Activated CD4-positive, alpha-beta T cell treated with anti-CD3 and anti-CD28 coated beads for 36 hours (primary cell): ENCODE data around the gene CLEC4A. TPM values are rescaled to one million over a fixed set of nuclear protein-coding genes. Genes with fewer than 3 reads are reported as not detected.
"Not testable (repeated sequence)": the region's sequence is repeated elsewhere in the genome, so short reads cannot be mapped to it uniquely, and the experiment has no call there.

Experiments used
- ATAC-seq: fragments of 200-7000 bp; cut with Tn5 transposase; one replicate; pipeline ENCODE4 v1.10.0; 2021; ENCODE audit warnings: mild to moderate bottlenecking, moderate library complexity
- CTCF ChIA-PET: fragments of 350-600 bp; sonication (Branson Sonifier 250); formaldehyde crosslinking; loops from one replicate; lab custom pipeline; 2021; ENCODE audit warnings: antibody characterized with exemption; lab: Charles Lee
- POLR2A ChIA-PET: fragments of 350-600 bp; sonication (Branson Sonifier 250); formaldehyde crosslinking; loops from one replicate; lab custom pipeline; 2021; ENCODE audit warnings: antibody characterized with exemption, inconsistent platforms; lab: Charles Lee
- DNase-seq: peaks from one replicate; pipeline ENCODE4 v3.0.0-alpha.2; 2020
- H3K27ac Mint-ChIP-seq: one replicate; pipeline ENCODE4 v1.8.0; 2021; ENCODE audit warnings: mixed read lengths
- H3K27me3 Mint-ChIP-seq: one replicate; pipeline ENCODE4 v1.8.0; 2021; ENCODE audit warnings: mixed read lengths
- H3K36me3 Mint-ChIP-seq: one replicate; pipeline ENCODE4 v1.8.0; 2021; ENCODE audit warnings: low read depth, mixed read lengths
- H3K4me1 Mint-ChIP-seq: one replicate; pipeline ENCODE4 v1.8.0; 2021; ENCODE audit warnings: mixed read lengths
- H3K4me3 Mint-ChIP-seq: one replicate; pipeline ENCODE4 v1.8.0; 2021; ENCODE audit warnings: mild to moderate bottlenecking, moderate library complexity, mixed read lengths
- H3K9me3 Mint-ChIP-seq: one replicate; pipeline ENCODE4 v1.8.0; 2021; ENCODE audit warnings: low read depth, mixed read lengths
- intact Hi-C, 2 experiments: fragments of 100-400 bp; cut with DNase I in 1 of 2; cut with micrococcal nuclease in 1 of 2; formaldehyde crosslinking; loops; one replicate each; pipeline versions ENCODE4 v1.14.2 to v1.15.1; 2022 to 2024; cut with DNase I, micrococcal nuclease
- total RNA-seq, 2 experiments: library from RNA; stranded (reverse); gene quantifications; one replicate each; pipeline ENCODE4 v1.2.3, GENCODE V29; 2021

The CLEC4A gene
- total RNA-seq, result not detected

DNA sequence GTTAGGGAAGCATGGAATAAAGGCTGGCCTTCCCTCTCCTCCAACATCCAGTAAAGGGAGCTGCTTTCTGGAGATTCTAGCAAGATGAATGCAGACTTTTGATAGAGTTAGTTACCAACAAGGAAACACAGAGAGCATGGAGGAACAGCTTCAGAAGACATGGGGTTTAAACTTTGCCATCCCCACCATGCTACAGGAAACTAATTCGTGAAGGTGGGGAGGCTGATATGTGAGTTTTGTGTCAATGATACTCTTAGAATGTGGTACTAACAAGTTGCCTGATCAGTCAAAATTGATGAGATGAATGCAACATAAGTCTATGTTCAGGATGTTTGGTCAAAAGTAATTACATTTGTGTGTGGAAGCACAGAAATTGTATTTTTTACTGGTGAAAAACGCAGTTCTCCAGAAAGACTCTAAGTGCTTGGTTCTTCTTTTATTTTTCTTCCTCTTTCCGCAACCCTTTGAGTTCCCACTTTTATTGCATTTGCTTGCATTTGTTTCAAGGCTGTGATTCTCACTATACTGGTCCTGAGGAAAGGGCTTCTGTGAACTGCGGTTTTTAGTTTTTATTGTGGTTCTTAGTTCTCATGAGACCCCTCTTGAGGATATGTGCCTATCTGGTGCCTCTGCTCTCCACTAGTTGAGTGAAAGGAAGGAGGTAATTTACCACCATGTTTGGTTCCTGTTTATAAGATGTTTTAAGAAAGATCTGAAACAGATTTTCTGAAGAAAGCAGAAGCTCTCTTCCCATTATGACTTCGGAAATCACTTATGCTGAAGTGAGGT lies at the start of gene CLEC4A:
TSS of gene CLEC4A (plus strand) at position 494 of the 789 bp plus-strand sequence. CDS start at position 756, 262 bp downstream.
- Mint-ChIP-seq H3K27ac (no peak within 1 kb of the TSS), H3K4me1 (peaks cover 15% of the 10 kb centered on the region), H3K36me3 (peaks cover under 1% of the 10 kb centered on the region), H3K27me3 (no peaks in the 10 kb centered on the region), H3K9me3 (no peaks in the 10 kb centered on the region), H3K4me3 (no peak within 1 kb of the TSS)
- DNase-seq (no peak), ATAC-seq (no peak)
- ChIA-PET POLR2A (no interaction called here), CTCF (interaction anchor here (0.6 to 1.9 kb wide), 2 partner anchors 14 to 57 kb away, joined by 3 to 6 read pairs; no protein-coding TSS in a partner anchor)
- intact Hi-C loops, result no loop called here

DNA sequence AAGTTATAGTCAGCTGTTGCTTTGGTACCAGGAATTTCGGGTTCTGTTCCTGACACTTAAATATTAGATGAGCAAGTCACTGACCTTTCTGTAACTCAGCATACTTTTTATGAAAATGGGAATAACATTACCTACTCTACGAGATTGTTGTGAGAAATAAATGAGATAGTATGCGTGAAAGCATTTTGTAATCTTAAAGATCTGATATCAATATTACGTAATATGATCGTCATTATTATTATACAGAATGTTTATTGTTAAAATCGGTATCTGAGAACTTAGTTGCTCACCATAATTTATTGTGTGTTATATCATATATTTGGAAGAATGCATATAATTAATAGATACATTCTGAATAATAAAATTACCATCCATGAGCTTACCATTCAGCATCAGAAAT lies 47.5 kb upstream of the CLEC4A start:
- no peaks in the 10 kb centered on the region for H3K9me3 Mint-ChIP-seq
- no peaks in the 10 kb centered on the region for H3K36me3 Mint-ChIP-seq
- POLR2A ChIA-PET, result no interaction called here
- no peaks in the 10 kb centered on the region for H3K27me3 Mint-ChIP-seq
- H3K4me1 Mint-ChIP-seq, result peaks cover 34% of the 10 kb centered on the region
- no peak for DNase-seq
- CTCF ChIA-PET, result interaction anchor here (1.2 to 3.2 kb wide), 3 partner anchors 9 to 143 kb away, joined by 5 to 14 read pairs (median 9); partner anchors contain the start of gene C3AR1
- ATAC-seq, result no peak
- intact Hi-C loops, result loop anchor here in 1 of 2 experiments (5.0 kb wide), 1 partner anchor 244 kb away; no protein-coding TSS in a partner anchor
- H3K27ac Mint-ChIP-seq, result no peak overlapping the region
- H3K4me3 Mint-ChIP-seq, result no peak overlapping the region

DNA sequence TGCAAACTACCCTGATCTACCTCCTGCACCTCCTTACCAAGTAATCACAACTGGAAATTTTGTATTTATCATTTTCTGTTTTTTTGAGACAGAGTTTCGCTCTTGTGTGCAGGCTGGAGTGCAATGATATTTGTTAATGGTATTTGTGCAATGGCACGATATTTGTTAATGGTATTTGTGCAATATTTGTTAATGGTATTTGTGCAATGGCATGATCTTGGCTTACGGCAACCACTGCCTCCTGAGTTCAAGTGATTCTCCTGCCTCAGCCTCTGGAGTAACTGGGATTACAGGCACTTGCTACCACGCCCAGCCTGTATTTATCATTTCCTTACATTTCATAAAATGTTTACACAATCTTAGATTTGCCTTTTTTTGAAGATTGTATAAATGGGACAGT lies 47.1 kb upstream of the CLEC4A start:
- Mint-ChIP-seq H3K27ac (no peak overlapping the region), H3K4me3 (no peak overlapping the region), H3K4me1 (peaks cover 35% of the 10 kb centered on the region), H3K27me3 (no peaks in the 10 kb centered on the region), H3K9me3 (no peaks in the 10 kb centered on the region), H3K36me3 (no peaks in the 10 kb centered on the region)
- DNase-seq (no peak), ATAC-seq (no peak)
- ChIA-PET CTCF (interaction anchor here (1.2 to 5.2 kb wide), 7 partner anchors 10 to 143 kb away, joined by 5 to 105 read pairs (median 14); partner anchors contain the start of gene C3AR1), POLR2A (no interaction called here)
- intact Hi-C loops, result loop anchor here in 1 of 2 experiments (5.0 kb wide), 1 partner anchor 244 kb away; no protein-coding TSS in a partner anchor

DNA sequence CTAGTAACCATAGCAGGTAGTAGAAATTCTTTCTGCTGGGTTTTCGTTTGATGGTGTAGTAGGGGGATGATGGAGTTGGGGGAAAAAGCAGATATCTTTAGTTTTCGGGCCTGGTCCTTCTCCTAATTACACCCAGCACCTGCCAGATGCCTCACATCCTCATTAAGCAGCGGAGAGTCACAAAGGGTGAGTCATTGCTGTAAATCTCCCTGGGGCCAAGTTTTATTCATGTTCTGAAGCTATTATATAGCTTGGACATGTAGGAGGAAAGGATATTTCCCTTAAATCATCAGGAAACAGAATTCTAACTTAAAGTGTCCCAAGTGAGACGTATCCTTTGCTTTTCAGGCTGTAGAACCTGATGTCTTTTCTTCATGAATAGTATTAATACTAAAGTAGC lies 46.2 kb upstream of the CLEC4A start:
- no peaks in the 10 kb centered on the region for H3K36me3 Mint-ChIP-seq
- H3K27ac Mint-ChIP-seq, result no peak overlapping the region
- peaks cover 35% of the 10 kb centered on the region for H3K4me1 Mint-ChIP-seq
- H3K9me3 Mint-ChIP-seq, result no peaks in the 10 kb centered on the region
- no peak for DNase-seq
- no peaks in the 10 kb centered on the region for H3K27me3 Mint-ChIP-seq
- POLR2A ChIA-PET, result interaction anchor here (0.6 kb wide), 1 partner anchor 33 kb away, joined by 3 read pairs; no protein-coding TSS in a partner anchor
- no peak for ATAC-seq
- intact Hi-C loops, result loop anchor here in 1 of 2 experiments (1.0 to 5.0 kb wide), 2 partner anchors 11 to 245 kb away; partner anchors contain the start of gene C3AR1
- CTCF ChIA-PET, result interaction anchor here (0.5 to 5.2 kb wide), 21 partner anchors 11 to 267 kb away, joined by 3 to 105 read pairs (median 6); partner anchors contain the start of genes C3AR1, FOXJ2 and SLC2A3
- no peak overlapping the region for H3K4me3 Mint-ChIP-seq

DNA sequence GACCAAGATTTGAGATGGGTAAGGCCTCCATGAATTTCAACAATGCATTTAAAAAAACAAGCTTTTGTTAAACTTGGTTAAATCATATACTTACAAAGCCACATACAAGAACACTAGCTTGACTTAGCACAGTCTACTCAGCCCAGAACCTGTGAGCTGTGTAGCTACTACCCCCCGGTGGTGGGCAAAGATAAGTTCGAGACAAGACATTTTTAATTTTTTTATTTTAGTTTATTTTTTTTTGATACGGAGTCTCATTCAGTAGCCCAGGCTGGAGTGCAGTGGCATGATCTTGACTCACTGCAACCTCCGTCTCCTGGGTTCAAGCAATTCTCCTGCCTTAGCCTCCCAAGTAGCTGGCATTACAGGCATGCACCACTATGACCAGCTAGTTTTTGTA lies 45.0 kb upstream of the CLEC4A start:
- Mint-ChIP-seq H3K27ac (peak overlapping the region; percentile 57), H3K9me3 (no peaks in the 10 kb centered on the region)
- POLR2A ChIA-PET, result interaction anchor here (0.6 to 1.2 kb wide), 6 partner anchors 14 to 965 kb away, joined by 3 to 8 read pairs (median 4); no protein-coding TSS in a partner anchor

DNA sequence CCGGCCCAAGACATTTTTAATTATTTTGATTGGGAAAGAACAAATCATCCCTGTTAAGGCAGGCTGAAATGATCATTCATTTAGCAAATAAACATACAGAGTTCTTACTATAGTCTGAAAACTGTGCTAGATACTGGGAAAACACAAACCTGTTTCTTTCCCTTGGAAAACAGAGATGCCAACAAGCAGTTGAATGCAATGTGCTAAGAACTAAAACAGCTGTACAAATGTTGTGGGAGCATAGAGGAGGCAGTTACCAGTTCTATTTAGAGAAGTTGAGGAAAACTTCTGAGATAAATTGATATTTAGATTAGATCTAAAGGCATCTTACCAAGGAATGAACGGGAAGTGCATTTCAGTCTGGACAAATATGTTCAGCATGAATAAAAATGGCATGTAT lies 44.5 kb upstream of the CLEC4A start:
- ATAC-seq (no peak), DNase-seq (no peak)
- no peaks in the 10 kb centered on the region for H3K27me3 Mint-ChIP-seq
- no peaks in the 10 kb centered on the region for H3K9me3 Mint-ChIP-seq
- peaks cover 6% of the 10 kb centered on the region for H3K36me3 Mint-ChIP-seq
- CTCF ChIA-PET, result interaction anchor here (0.6 to 5.2 kb wide), 30 partner anchors 9 to 247 kb away, joined by 3 to 105 read pairs (median 8); partner anchors contain the start of genes C3AR1, FOXJ2 and SLC2A3
- peak overlapping the region; percentile 10 for H3K4me3 Mint-ChIP-seq
- POLR2A ChIA-PET, result interaction anchor here (0.6 to 1.2 kb wide), 2 partner anchors 13 to 108 kb away, joined by 3 to 4 read pairs; no protein-coding TSS in a partner anchor
- H3K4me1 Mint-ChIP-seq, result peaks cover 41% of the 10 kb centered on the region
- H3K27ac Mint-ChIP-seq, result peak overlapping the region; percentile 57
- intact Hi-C loops, result loop anchor here (1.0 to 5.0 kb wide), 4 partner anchors 33 to 247 kb away; no protein-coding TSS in a partner anchor

More for the DNA sequence above, 45.0 kb upstream of the CLEC4A start:
- Mint-ChIP-seq H3K27me3 (no peaks in the 10 kb centered on the region), H3K4me3 (peak overlapping the region; percentile 10), H3K36me3 (peaks cover 5% of the 10 kb centered on the region), H3K4me1 (peaks cover 38% of the 10 kb centered on the region)
- intact Hi-C loops, result loop anchor here (1.0 to 5.0 kb wide), 4 partner anchors 32 to 246 kb away; no protein-coding TSS in a partner anchor
- ATAC-seq (peak; percentile 30), DNase-seq (peak; percentile 78)
- CTCF ChIA-PET, result interaction anchor here (0.6 to 5.2 kb wide), 43 partner anchors 8 to 1607 kb away, joined by 3 to 105 read pairs (median 5); partner anchors contain the start of genes C3AR1, FOXJ2 and SLC2A3

DNA sequence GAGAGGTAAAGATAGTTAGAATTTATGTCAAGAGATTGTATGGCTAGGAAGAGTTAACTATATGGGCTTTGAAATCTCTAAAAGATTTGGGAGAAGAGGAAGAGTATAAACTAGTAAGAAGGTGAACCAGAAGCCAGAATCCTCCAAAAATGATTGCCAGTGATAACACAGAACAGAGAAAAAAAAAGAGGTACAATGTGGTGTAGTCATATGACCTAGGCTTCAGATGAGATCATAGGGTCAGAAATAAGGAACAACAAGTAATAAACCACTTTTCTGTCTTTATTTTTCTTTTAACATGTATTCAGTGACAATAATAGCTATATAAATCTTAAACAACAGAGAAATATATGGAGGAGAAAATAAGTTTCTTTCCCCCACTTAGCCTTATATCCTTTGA lies 43.3 kb upstream of the CLEC4A start:
- no peaks in the 10 kb centered on the region for H3K27me3 Mint-ChIP-seq
- ChIA-PET POLR2A (no interaction called here), CTCF (interaction anchor here (0.6 to 5.2 kb wide), 3 partner anchors 34 to 42 kb away, joined by 3 to 105 read pairs (median 3); no protein-coding TSS in a partner anchor)
- H3K36me3 Mint-ChIP-seq, result peaks cover 14% of the 10 kb centered on the region
- ATAC-seq (no peak), DNase-seq (no peak)
- H3K4me1 Mint-ChIP-seq, result peaks cover 50% of the 10 kb centered on the region
- H3K9me3 Mint-ChIP-seq, result no peaks in the 10 kb centered on the region
- peak overlapping the region; percentile 15 for H3K4me3 Mint-ChIP-seq
- H3K27ac Mint-ChIP-seq, result peak overlapping the region; percentile 57
- intact Hi-C loops, result loop anchor here (5.0 kb wide), 3 partner anchors 218 to 1063 kb away; partner anchors contain the start of gene LPCAT3 (in 1 of the 2)

DNA sequence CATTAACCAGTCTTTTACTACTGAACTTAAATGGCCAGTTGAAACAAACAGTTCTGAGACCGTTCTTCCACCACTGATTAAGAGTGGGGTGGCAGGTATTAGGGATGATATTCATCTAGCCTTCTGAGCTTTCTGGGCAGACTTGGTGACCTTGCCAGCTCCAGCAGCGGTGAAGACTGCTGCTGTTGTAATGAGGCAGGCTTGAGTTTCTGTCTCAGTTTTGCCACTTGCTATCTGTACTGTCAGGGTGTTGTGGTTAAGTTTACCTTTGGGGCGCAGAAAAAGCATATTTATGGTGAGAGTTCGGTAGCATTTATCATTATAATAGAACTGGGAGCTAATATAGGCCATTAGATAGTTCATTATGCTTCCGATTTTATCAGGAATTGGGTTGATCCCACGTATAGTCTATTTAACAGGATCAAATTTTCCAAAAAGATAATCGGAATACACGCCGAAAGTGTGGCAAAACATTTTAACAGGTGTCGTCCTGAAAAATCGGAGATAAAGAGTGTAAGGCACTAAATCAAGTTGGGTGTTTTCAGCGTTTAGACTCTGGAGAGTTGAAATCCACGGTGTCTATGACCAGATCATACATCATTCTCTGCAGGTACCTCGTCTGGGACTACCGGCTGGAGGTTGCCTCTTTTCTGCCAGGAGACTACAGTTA lies 42.0 kb upstream of the CLEC4A start:
- ATAC-seq (peak; percentile 14), DNase-seq (peak; percentile 60)
- Mint-ChIP-seq H3K36me3 (peaks cover 17% of the 10 kb centered on the region), H3K27ac (peak overlapping the region; percentile 98), H3K4me3 (peak overlapping the region; percentile 98), H3K27me3 (no peaks in the 10 kb centered on the region), H3K4me1 (peaks cover 59% of the 10 kb centered on the region), H3K9me3 (no peaks in the 10 kb centered on the region)
- CTCF ChIA-PET, result interaction anchor here (0.6 to 5.2 kb wide), 3 partner anchors 35 to 87 kb away, joined by 3 to 105 read pairs (median 3); no protein-coding TSS in a partner anchor
- POLR2A ChIA-PET, result interaction anchor here (0.5 to 0.7 kb wide), 2 partner anchors 15 to 21 kb away, joined by 3 read pairs; partner anchors contain the start of gene C3AR1
- intact Hi-C loops, result loop anchor here (5.0 kb wide), 3 partner anchors 219 to 1064 kb away; partner anchors contain the start of gene LPCAT3 (in 1 of the 2)

DNA sequence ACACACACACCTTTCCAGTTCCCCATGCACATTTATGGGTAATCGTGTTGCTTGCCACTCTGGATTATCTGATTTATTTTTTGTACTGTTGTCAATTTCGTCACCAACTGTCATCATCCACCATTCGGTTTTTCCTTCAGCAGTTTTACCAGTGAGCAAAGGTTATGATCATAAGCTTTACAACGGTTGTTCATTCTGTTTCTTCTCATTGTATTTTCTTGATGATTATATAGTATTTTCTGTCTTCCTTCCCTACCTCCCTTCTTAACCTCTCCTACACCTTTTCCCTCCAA lies 40.7 kb upstream of the CLEC4A start:
- peaks cover 62% of the 10 kb centered on the region for H3K4me1 Mint-ChIP-seq
- H3K9me3 Mint-ChIP-seq, result no peaks in the 10 kb centered on the region
- CTCF ChIA-PET, result interaction anchor here (0.6 to 1.5 kb wide), 3 partner anchors 27 to 156 kb away, joined by 3 read pairs; no protein-coding TSS in a partner anchor

DNA sequence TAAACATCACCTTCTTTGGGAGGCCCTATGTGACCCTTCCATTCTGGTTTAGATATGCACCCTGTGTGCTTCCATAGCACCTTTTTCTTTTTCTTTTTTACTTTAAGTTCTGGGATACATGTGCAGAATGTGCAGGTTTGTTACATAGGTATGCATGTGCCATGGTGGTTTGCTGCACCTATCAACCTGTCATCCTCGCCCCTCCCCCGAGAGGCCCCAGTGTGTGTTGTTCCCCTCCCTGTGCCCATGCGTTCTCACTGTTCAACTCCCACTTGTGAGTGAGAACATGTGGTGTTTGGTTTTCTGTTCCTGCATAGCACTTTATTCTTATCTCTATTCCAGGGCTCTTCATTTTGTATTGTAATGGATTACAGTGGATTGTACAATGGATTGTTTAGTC lies 39.1 kb upstream of the CLEC4A start:
- POLR2A ChIA-PET, ATAC-seq, H3K27me3 Mint-ChIP-seq, H3K9me3 Mint-ChIP-seq: not testable (repeated sequence)
- H3K27ac Mint-ChIP-seq, result peak overlapping the region; percentile 98
- H3K36me3 Mint-ChIP-seq, result peaks cover 26% of the 10 kb centered on the region
- CTCF ChIA-PET, result interaction anchor here (0.7 kb wide), 1 partner anchor 413 kb away, joined by 3 read pairs; no protein-coding TSS in a partner anchor
- peaks cover 63% of the 10 kb centered on the region for H3K4me1 Mint-ChIP-seq
- intact Hi-C loops, result loop anchor here (5.0 kb wide), 3 partner anchors 222 to 1067 kb away; partner anchors contain the start of gene LPCAT3 (in 1 of the 2)
- peak; percentile 70 for DNase-seq
- H3K4me3 Mint-ChIP-seq, result peak overlapping the region; percentile 98

More for the DNA sequence above, 40.7 kb upstream of the CLEC4A start:
- POLR2A ChIA-PET, result interaction anchor here (0.5 to 0.7 kb wide), 3 partner anchors 143 to 369 kb away, joined by 4 to 5 read pairs (median 4); no protein-coding TSS in a partner anchor
- Mint-ChIP-seq H3K27ac (peak overlapping the region; percentile 98), H3K4me3 (peak overlapping the region; percentile 98), H3K27me3 (no peaks in the 10 kb centered on the region), H3K36me3 (peaks cover 20% of the 10 kb centered on the region)
- no peak for ATAC-seq
- no peak for DNase-seq
- intact Hi-C loops, result loop anchor here (1.0 to 5.0 kb wide), 13 partner anchors 16 to 1065 kb away; partner anchors contain the start of genes C3AR1 (in 1 of the 2), FOXJ2 (in 1 of the 2), LPCAT3 (in 1 of the 2) and PEX5 (in 1 of the 2)
